HG03460 (cell line): ENCODE data around the gene ZNF35.
"Not testable (repeated sequence)": the region's sequence is repeated elsewhere in the genome, so short reads cannot be mapped to it uniquely, and the experiment has no call there.

Source experiments
- ATAC-seq: cut with Tn5 transposase; IDR thresholded peaks from one replicate; pipeline ENCODE4 v1.9.1; 2021; ENCODE audit not compliant: unreplicated experiment

The ZNF35 gene

DNA sequence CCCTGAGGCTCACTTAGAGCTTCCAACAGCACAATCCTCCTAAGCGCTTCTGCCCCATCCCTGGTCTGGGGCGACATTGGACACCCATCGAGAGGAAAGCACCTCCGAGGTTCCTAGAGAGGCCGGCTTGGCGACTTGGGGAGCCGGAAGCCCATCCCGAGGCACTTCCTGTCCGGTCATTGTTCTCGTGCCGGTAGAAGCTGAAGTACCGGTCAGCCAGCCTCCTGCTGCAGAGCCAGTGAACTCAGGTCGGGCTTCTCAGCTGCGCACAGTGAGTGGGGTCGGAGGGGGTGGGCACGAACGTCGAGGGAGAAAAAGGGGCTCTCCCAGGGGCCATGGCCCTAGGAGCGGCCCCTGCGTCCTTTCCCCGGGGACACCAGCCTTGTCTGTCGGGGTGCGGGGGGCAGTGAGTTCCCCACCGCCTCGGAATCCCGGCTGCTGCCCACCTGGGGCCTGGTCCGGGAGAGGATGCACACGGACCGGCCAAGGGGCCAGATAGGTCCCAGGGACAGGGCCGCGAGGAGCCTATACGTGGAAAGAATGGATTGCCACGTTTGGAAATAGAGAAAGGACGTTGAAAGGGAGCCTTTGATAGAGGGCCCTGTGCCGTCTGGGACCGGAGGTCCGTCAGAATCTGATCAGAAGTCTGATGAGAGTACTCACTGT is at the start of gene ZNF35:
Gene ZNF35, plus strand, starts transcription at position 169 of the 666 bp plus-strand sequence. CDS start 2,336 bp downstream, outside the sequence.
- ATAC-seq: peak; percentile 98

DNA sequence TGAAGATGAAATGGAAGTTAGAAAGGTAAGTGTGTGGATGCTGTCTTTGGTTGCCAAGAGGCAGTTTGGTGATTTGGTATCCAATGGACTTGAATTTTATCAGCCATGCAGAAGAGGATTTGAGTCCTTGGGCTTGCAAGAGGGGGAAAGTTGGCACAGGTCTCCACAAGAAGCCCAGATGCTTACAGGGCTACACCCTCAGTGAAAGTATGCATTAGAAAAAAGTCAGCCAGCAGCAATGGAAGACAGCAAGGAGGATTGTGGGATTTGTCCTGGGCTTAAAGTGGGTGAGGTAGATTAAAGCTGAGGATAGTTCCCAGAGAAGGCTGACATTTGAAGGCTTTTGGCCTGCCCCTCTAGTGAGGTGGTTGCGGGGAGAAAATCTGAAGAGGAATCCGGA is 46.8 kb upstream of the ZNF35 start:
- no peak for ATAC-seq

DNA sequence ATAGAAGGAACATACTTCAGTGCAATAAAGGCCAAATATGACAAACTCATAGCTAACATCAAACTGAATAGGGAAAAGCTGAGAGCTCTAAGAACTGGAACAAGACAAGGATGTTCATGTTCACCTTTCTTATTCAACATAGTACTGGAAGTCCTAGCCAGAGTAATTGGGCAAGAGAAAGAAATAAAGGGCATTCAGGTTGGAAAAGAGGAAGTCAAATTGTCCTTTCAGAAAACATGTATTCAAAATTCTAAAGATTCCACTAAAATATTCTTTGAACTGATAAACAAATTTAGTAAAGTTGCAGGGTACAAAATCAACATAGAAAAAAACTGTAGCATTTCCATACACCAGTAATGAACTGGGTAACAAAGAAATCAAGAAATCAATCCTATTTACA is 35.9 kb upstream of the ZNF35 start:
- ATAC-seq: no peak

DNA sequence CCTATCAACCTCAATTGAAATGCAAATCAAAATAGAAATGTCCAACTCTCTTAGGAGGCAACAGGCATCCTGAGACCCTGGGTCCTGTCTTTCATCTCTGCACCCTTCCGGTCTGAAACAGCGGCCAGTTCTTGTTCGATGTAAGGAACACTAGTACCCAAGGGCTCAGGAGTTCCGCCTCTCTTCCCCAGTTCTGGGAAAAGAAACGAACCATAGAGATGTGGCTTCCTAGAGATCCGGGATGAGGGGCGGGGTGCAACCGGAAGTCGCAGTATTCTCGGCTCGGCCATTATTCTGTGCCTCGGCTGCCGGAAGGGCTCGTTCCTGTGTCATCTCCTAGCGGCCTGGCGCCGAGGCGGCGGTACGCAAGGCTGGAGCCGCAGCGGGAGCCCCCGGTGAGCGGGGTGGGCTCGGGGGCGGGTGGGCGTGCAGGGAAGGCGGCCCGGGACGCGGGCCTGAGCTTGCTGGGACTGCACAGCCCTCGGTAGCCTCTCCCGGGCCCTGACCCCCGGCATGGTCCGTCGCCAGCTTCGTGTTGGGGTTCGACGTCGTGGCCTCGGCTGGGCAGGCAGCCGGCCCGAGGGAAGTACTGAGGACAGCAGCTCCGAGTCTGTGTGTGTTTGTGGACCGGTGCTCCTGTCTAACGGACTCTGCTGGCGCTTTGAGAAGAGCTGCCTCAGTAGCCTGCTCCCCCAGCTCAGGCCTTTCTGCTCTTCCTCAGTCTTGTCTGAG is 23.6 kb upstream of the ZNF35 start, which contains the start of gene ZNF197:
Gene ZNF197, plus strand, starts transcription at position 288 of the 732 bp plus-strand sequence. CDS start 4,119 bp downstream, outside the sequence.
- peak; percentile 88 for ATAC-seq

DNA sequence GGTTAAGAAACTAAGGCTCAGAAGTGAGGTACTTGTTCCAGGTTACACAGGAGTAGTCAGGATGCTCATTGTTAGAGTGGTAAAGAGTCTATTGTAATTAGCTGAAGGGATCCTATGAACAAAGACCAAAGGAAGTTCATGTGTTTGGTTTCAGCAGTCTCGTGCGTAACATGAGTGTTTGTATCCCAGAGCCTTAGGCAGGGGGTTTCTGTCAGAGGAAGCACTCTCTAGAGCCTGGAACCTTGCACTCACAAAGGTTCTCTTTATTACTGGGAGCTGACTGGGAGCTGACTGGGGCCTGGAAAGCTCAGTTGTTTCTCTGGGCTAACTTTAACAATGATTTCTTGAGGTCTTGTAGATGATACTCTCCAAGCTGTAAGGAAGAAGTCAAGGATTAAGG is 19.8 kb upstream of the ZNF35 start:
- ATAC-seq: no peak

DNA sequence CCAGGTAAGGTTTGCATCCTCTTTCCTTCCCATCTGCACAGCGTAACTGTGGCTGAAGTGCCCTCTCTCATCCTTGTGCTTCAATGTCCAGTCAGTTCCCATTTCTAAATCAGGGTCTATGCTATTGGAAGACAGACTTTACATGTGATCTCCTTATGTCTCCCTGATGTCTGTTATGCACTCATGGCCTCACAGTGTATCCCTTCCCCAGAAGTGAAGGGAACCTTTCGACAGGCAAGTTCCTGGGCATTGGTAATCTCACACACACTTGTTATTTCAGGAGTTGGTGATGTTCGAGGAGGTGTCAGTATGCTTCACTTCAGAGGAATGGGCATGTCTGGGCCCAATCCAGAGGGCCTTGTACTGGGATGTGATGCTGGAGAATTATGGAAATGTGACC is 16.3 kb upstream of the ZNF35 start:
- ATAC-seq: no peak

DNA sequence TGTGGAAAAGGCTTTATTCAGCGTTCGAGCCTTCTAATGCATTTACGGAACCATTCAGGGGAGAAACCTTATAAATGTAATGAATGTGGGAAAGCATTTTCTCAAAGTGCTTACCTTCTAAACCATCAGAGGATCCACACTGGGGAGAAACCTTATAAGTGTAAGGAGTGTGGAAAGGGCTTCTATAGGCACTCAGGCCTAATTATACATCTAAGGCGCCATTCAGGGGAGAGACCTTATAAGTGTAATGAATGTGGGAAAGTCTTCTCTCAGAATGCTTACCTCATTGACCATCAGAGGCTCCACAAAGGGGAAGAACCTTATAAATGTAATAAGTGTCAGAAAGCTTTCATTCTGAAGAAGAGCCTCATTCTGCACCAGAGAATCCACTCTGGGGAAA is 6.2 kb upstream of the ZNF35 start:
- no peak for ATAC-seq

DNA sequence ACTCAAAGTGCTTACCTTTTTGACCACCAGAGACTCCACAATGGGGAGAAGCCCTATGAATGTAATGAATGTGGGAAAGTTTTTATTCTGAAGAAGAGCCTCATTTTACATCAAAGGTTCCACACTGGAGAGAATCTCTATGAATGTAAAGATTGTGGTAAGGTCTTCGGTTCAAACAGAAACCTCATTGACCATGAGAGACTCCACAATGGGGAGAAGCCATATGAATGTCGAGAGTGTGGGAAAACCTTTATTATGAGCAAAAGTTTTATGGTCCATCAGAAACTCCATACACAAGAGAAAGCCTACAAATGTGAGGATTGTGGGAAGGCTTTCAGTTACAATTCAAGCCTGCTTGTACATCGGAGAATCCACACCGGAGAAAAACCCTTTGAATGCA is 5.5 kb upstream of the ZNF35 start:
- ATAC-seq: no peak

DNA sequence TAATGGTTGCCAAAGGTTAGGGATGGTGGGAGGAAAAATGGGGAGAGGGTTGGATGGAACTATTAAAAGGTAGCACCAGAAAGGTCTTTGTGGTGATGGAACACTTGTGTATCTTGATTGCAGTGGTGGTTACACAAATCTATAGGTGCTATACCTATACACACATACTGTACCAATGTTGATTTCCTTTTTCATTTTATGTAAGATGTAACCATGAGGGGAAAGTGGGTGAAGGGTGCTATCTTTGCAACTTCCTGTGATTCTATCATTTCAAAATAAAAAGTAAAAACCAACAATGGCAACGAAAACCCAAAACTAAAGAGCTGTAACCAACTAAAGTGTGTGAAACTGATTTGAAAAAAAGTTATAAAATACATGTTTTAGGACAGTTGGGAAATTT is 761 bp upstream of the ZNF35 start:
- ATAC-seq: no peak

DNA sequence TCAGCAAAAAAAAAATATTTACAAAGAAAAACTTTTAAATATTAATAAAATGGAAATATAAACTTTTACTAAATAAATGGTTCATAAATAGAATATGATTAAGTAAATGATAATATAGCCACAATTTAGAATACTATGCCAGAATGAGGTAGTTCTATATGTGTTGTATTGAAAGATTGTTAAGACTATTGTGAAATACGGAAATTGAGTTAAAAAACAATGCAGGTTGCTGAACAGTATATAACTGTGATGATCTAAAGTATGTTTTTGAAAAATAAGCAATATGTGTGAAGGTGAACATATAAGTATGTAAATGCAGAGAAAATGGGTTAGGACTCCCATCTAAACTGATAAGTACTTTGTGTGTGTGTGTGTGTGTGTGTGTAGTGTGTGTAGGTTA is 1.2 kb downstream of the ZNF35 start:
- ATAC-seq: no peak

DNA sequence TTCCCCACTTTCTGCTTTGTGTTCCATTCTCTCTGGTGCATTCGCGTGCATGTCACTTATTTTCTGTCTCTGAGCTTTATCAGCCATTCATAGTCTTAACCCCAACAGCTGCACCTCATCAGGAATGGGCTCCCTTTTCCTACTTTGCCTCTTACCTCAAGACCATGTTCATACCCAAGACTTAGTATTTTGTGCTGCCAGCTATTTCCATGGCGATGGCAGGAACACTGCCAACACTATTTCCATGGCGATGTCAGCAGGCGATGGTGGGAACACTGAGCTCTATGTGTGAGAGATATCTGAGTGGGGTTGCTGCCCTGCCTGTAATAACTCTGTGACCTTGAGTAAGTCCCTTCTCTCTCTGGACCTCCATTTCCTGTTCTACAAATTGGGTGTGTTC is 5.5 kb downstream of the ZNF35 start:
- ATAC-seq: no peak

DNA sequence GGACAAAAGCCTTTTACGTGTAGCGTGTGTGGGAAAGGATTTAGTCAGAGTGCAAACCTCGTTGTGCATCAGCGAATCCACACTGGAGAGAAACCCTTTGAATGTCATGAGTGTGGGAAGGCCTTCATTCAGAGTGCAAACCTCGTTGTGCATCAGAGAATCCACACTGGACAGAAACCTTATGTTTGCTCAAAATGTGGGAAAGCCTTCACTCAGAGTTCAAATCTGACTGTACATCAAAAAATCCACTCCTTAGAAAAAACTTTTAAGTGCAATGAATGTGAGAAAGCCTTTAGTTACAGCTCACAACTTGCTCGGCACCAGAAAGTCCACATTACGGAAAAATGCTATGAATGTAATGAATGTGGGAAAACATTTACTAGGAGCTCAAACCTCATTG is 10.5 kb downstream of the ZNF35 start:
- ATAC-seq: no peak

DNA sequence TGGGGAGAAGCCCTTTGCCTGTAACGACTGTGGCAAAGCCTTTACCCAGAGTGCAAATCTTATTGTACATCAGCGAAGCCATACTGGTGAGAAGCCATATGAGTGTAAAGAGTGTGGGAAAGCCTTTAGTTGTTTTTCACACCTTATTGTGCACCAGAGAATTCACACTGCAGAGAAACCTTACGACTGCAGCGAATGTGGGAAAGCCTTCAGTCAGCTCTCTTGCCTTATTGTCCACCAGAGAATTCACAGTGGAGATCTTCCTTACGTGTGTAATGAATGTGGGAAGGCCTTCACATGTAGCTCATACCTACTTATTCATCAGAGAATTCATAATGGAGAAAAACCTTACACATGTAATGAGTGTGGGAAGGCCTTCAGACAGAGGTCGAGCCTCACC is 10.9 kb downstream of the ZNF35 start:
- no peak for ATAC-seq

DNA sequence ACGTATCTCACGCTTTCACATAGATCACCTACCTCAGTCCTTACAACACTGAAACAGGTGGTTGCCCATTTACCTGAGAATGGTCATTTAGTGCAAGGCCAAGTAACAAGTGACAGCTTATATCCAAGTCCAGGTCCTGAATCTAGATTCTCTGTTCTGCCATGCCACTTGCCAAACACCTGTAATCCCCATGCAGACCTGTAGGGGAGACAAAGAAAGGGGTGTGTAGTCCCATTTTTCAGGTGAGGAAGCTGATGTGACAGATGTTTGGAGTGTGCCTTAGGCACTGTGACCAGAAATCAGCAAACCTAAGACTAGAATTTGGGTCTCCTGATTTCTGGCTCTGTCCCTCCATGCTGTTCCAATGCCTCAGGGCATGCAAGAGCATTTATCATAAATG is 12.7 kb downstream of the ZNF35 start:
- ATAC-seq: no peak

DNA sequence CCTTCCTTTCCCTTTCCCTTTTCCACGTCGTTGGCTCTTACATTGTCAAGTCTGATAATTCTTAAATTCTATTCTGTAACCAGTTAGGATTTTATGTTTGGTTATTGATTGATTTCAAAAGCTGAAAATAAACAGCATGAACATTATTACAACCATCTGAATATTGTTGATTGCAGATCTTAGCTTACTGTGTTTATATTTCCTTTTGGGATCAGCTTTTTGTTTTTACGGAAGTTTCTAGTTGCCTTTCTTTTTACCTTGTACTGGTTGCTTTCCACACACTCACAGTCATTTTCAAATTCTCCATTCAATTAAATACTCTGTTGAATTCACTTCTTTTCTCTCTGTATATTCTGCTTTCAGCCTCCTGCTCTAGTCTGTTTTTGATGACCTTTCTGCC is 16.6 kb downstream of the ZNF35 start:
- no peak for ATAC-seq

DNA sequence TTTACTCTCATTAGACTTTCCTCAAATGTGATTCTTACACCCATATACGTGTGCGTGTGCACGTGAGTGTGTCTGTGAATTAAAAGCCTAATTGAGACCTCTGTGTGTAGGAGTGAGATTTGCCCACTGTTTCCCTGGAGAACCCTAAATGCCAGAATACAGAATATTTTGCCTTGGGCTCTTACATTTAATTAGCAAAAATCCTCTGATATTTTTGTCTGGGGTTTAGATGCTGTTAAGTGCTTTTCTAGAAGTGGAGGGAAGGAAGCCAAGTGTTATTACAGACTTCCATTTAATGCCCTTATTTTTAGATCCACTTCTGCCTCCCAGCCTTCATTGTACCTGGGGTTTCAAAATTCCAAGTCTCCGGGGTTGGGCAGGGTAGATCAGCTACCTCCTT is 17.8 kb downstream of the ZNF35 start:
- ATAC-seq: no peak

DNA sequence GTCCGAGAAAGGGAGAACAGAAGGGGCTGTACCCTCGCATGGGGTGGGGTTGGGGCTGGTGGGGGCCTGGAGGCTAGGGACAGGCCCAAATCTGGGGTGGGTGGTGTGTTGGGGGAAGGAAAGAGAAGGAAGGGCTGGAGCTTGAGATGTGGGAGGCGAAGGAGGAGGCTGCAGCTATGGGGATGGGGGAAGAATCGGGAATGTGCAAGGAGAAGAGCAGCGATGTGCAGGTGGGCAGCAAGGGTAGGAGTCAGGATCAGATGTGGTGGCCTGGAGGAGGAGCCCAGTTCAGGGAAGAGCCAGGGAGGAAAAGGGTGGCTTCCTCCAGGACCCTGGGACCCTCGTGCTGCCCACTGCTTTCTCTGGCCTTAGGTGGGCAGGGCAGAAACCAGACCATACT is 21.2 kb downstream of the ZNF35 start:
- no peak for ATAC-seq

DNA sequence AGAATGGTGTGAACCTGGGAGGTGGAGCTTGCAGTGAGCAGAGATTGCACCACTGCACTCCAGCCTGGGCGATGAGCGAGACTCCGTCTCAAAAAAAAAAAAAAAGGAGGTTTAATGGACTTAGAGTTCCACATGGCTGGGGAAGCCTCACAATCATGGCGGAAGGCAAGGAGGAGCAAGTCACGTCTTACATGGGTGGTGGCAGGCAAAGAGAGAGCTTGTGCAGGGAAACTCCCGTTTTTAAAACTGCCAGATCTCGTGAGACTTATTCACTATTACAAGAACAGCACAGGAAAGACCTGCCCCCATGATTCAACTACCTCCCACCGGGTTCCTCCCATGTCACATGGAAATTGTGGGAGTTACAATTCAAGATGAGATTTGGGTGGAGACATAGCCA is 24.9 kb downstream of the ZNF35 start:
- not testable (repeated sequence) for ATAC-seq

DNA sequence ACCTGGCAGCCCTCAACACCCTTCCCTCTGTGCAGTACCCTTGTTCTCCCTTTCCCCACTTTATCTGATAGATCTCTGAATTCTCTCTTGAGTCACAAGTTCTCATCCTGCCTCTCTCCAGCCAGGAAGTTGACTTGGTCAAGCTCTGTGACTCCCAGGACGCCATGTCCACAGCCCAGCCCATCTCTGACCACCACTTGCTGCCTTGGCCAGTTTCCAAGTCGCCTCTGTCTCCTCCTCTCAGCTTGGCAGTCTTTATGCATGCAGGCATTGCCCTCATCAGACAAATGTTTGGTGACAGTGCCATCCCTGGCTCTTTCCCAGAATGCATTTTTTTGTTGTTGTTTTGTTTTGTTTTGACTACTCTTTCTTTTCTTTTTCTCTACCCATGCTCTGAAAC is 25.7 kb downstream of the ZNF35 start:
- ATAC-seq: no peak

DNA sequence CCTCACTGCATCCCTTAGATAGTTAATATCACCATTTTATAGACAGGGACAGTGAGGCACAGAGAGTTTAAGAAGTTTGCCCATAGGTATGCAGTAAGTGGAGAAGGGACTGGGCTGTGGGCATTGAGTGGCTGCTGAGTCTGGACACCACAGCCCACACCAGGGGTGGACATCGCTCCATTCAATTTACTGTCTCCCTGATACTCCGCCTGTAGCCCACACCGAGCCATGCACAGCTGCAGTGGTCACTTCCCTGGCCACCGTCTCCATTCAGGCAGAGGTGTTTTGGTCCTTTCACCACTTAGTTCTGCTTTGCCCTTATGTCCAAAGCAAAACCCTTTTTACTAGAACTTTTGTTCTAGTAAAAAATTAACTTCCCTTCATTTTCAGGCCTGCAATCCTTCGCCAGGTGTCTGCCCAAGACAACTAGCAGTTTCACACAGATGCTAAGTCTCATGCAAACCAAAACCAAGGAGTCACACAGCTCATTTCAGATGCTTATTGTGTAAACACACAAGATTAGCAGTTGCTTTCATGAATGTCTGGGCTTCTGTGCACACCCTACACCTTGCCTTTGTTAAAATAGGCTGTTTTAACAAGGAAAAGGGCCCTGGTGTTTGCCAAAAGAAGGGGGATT is 30.1 kb downstream of the ZNF35 start:
- ATAC-seq: no peak

DNA sequence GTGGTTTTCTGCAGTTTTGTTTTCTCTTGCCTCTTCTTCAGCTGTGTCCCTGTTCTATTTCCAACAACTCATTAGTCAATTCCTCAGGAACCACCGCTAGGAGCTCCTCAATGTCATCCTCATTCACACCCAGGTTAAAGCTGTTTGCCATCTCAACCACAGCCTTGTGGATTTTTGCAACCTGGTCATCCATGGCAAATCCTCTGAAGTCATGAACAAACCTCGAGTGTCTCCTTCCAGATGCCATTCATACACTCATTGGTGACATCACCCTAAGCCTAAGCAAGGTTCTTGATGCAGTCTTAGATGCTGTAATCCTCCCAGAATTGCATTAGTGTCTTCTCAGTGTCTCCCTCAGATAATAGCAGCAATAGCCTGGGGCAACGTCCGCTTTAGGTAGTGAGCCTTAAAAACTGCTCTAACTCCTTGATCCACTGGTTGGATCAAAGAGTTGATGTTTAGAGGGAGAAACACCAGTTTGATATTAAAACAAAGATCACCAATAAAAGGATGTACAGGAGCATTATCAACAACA is 32.5 kb downstream of the ZNF35 start:
- no peak for ATAC-seq
